Fibroblast of skin of abdomen (primary cell): ENCODE measurements around the gene NBPF12. TPM values are rescaled to one million over a fixed set of nuclear protein-coding genes. Genes with fewer than 3 reads are reported as not detected.
"Not testable (repeated sequence)": the region's sequence is repeated elsewhere in the genome, so short reads cannot be mapped to it uniquely, and the experiment has no call there.

Source experiments
- DNase-seq: peaks from one replicate; pipeline ENCODE4 v3.0.0-alpha.2; 2013
- polyA plus RNA-seq, 2 experiments: library from polyadenylated mRNA; unstranded; fragments of 120-200 nt; gene quantifications; one replicate each; pipeline ENCODE4 v1.2.1, GENCODE V29; 2013; ENCODE audit not compliant: insufficient read length in 2 of 2

The NBPF12 gene, protein sequence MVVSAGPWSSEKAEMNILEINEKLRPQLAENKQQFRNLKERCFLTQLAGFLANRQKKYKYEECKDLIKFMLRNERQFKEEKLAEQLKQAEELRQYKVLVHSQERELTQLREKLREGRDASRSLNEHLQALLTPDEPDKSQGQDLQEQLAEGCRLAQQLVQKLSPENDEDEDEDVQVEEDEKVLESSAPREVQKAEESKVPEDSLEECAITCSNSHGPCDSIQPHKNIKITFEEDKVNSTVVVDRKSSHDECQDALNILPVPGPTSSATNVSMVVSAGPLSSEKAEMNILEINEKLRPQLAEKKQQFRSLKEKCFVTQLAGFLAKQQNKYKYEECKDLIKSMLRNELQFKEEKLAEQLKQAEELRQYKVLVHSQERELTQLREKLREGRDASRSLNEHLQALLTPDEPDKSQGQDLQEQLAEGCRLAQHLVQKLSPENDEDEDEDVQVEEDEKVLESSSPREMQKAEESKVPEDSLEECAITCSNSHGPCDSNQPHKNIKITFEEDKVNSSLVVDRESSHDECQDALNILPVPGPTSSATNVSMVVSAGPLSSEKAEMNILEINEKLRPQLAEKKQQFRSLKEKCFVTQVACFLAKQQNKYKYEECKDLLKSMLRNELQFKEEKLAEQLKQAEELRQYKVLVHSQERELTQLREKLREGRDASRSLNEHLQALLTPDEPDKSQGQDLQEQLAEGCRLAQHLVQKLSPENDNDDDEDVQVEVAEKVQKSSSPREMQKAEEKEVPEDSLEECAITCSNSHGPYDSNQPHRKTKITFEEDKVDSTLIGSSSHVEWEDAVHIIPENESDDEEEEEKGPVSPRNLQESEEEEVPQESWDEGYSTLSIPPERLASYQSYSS (N-terminal part only)
- 4.9 TPM for polyA plus RNA-seq (2013, experiment 1 of 2; ENCODE audit: insufficient read length)
- 5.2 TPM for polyA plus RNA-seq (2013, experiment 2 of 2; ENCODE audit: insufficient read length)

DNA sequence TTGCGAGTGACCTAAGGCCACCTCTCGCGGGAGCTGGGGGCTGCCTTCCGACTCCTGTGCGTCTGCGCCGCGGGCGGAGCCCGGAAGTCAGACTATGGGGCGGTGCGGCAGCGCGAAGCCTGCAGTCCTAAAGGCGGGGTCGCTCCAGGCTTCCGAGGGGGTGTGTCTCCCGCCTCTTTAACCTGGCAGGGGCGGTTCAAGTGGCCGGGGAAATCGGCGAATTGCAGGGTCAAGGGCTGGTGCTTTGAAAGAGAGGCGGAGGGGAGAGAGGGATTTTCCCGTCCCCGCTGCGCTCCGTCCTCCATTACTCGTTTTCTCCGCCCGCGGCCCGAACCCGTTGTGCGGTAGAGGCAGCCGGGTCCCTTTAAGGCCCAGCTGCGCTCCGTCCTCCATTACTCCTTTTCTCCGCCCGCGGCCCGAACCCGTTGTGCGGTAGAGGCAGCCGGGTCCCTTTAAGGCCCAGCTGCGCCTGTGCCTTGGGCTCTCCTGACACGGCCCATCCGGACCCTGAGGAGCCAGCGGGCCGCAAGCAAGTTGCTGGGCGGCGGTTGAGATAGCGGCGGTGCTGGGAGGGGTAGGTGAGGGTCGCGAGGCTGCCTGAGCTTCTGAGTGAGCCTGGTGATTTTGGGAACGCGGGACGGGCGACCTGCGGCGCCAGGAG lies at the start of gene NBPF12:
NBPF12 (plus strand) TSS at position 83 of the 661 bp plus-strand sequence. CDS start 21,820 bp downstream, outside the sequence.
- peak; percentile 79 for DNase-seq

DNA sequence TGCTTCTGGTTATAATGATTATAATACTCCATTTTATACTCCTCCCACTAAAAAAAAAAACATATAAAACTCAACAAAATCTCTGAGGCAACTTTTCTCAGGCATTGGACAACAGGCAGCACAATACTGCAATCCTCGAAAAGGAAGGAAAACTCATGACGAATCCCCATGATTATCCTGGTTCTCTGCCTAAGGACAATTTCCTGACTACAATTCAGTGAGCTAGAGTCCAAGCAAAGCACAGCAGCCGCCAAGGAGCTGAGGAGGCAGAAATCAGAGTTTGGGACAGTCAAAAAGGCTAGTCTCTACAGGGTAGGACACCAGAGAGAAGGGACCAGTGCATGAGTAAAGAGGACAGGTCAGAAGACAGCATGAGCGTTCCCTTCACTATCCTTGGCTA lies 46.8 kb upstream of the NBPF12 start:
- DNase-seq, result not testable (repeated sequence)

DNA sequence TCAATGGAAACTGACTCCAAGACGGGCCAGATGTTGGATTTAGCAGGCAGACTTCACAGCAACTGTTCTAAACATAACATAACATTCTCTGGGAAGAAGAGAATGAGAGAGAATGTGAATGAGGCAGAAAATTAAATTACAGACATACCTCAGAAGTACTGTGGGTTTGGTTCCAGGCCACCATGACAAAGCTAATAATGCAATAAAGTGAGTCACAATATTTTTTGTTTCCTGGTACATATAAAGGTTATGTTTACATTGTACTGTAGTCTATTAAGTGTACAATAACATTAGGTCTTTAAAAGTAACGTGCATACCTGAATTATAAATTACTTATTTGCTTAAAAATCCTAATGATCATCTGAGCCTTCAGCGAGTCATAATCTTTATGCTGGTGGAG lies 45.8 kb upstream of the NBPF12 start:
- DNase-seq, result not testable (repeated sequence)

DNA sequence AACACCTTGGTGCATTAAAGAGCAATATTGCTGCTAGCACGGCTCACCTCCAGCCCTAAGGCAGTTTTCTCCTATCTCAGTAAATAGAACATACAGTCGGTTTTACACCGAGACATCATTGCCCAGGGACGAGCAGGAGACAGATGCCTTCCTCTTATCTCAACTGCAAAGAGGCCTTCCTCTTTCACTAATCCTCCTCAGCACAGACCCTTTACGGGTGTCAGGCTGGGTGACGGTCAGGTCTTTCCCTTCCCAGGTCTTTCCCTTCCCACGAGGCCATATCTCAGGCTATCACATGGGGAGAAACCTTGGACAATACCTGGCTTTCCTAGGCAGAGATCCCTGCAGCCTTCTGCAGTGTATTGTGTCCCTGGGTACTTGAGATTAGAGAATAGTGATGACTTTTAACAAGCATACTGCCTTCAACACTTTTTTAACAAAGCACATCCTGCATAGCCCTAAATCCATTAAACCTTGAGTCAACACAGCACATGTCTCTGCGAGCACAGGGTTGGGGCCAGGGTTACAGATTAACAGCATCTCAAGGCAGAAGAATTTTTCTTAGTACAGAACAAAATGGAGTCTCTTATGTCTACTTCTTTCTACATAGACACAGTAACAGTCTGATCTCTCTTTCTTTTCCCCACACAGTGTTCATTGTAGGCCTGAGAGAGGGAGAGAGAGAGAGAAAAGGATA lies 30.4 kb upstream of the NBPF12 start:
- DNase-seq, result not testable (repeated sequence)

DNA sequence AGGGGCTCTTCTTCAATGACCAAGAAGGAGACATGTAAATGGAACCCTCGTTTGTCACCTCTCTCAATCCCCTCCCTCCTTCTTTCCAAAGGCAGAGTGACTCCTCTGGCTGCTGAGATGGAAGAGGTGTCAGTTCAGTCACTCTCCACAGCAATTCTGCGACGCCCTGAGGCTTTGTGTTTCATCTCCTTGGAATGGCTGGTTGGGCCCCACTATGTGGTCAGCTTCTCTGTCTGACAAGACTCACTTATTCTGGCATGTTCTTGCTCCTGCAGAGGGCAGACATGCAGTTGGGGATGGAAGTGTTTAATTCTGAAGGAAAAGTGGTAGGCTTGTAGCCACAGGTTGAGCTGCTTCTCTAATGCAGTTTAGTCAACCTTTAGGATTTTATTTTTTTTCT lies 25.1 kb upstream of the NBPF12 start:
- peak; percentile 33 for DNase-seq

DNA sequence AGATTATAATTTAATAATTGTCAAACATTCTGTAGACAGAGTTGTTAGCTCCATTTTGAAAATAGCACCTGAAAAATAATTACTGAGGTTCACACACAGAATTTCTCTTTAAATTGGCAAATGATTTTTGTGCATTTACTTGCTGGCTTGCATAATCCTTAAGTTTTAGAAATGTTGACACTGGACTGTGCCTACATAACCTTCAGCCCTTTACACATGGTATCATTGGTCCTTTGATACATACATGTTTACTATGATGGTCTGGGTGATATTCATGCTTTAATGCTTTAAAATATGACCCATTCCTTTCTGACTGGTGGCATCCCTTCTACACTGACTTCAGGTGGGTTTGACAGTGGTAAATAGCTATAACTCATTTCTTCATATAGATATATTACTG lies 17.3 kb upstream of the NBPF12 start:
- DNase-seq, result not testable (repeated sequence)

DNA sequence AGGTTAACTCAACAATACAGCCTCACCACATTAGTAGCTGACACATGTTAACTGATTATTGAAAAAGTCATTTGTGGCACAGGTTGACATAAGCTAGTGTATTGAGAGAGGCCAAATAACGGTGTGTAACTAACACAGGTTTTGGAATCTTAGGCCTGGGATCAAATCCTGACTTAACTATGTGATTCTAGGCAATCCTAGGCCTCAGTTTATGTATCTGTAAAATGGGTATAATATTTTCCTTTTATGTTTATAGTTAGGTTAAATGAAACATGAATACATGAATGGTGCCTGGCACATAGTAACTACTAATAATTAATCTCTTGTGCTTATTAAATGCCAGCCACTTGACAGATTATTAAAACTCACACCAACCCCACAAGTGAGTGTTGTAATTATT lies 15.5 kb upstream of the NBPF12 start:
- DNase-seq, result not testable (repeated sequence)

DNA sequence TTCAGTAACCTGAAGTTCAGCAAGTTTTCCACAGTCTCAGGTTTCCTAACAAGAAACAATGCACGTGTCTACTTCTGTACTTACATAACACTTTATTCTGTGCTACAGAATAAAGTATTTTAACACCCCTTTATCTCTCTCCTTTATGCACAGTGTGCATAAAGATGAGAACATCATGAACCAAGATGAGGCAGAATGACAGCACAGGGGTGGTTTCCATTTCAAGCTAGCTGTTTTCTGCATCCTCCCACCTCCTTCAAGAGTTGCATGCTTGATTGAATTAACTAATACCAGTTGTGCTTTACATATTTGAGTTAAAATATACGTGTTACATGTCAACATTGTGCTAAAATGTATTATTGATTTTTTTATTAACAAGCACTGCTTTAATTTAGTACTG lies 14.0 kb upstream of the NBPF12 start:
- not testable (repeated sequence) for DNase-seq

DNA sequence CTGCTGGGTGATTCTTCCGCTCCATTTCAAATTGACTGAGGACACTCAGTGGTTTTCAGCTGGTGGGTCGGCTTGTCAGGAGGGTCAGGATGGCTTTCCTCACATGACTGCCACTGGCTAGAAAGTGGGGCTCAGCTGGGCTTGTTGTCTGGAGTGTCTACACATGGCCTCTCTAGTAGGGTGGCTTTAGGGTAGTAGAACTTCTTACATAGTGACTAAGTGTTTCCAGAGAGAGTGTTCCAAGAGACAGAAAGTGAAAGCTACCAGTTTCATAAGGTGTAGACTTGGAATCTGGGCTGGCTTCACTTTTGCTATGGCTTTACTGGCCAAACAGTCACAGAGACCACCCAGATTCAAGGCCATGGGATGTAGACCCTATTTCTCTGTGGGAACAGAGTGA lies 11.7 kb upstream of the NBPF12 start:
- not testable (repeated sequence) for DNase-seq

DNA sequence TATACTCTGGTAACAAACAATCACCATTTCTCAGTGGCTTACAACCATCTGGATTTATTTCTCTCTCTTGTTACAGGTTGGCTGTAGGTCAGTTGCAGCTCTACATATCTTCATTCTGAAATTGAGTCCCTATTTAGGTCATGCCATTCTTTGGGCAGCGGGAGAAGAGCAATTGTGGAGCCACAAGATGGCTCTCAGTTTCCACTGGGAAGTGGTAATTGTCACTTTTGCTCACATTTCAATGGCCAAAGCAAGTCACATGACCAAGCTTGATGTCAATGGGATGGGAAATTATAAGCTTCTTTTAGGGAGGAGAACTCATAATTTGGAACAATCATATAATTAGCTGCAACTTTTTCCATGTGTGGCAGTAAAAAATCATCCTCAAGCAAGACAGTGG lies 7.9 kb upstream of the NBPF12 start:
- not testable (repeated sequence) for DNase-seq

DNA sequence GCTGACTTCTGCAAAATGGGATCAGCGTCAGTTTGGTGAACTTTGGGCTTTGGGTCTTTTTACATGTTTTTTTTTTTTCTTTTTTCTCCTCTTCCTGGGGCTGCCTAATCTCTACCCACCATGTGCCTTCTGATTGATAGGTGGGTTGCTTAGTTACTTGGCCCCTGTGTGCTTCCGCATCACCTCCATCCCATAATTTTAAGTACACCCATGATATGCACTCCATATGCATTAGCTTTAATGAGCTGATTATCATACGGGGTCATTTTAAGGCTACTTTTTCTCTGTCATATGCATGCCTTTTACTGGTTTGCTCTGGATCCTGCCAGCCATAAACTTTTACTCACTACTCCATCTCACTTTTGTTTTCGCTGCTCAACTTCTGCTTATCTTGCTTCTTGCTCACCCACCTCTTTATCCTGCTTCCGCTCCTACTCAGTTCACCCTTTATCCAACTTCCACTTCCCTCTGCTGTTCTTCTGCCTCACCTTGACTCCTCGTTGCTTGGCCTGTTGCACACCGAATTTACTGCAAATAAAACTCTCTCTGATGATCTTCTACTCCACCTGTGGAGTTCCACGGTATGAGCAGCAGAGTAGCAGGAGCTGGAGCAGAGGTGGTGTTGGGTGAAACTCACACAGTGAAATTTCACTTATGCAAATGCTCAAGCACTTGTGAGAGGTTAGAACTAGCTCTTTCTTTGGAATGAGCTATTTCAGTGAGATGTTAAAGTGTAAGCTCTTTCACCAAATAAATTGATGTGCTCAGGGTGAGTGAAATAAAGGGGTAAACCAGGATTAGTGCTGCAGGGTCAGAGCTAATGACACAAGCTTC lies 3.5 kb upstream of the NBPF12 start:
- DNase-seq, result not testable (repeated sequence)

DNA sequence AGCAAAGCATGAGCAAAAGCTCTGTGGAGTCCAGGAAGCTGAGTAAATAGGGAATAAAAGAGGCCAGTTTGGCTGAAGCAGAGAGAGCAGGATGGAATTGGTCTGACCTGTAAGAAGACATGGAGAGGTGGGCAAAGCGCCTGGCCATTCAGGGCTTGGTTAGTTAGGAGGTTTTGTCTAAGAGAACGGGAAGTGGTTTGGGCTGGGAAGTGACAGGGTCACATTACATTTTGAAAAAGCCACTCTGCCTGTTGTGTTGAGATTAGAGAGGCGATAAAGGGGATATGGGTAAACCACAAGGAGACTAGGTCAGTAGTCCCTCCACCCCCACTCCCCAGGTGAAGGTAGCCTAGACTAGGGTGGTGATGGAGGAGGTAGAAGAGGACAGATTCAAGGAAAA lies 662 bp upstream of the NBPF12 start:
- DNase-seq, result not testable (repeated sequence)

DNA sequence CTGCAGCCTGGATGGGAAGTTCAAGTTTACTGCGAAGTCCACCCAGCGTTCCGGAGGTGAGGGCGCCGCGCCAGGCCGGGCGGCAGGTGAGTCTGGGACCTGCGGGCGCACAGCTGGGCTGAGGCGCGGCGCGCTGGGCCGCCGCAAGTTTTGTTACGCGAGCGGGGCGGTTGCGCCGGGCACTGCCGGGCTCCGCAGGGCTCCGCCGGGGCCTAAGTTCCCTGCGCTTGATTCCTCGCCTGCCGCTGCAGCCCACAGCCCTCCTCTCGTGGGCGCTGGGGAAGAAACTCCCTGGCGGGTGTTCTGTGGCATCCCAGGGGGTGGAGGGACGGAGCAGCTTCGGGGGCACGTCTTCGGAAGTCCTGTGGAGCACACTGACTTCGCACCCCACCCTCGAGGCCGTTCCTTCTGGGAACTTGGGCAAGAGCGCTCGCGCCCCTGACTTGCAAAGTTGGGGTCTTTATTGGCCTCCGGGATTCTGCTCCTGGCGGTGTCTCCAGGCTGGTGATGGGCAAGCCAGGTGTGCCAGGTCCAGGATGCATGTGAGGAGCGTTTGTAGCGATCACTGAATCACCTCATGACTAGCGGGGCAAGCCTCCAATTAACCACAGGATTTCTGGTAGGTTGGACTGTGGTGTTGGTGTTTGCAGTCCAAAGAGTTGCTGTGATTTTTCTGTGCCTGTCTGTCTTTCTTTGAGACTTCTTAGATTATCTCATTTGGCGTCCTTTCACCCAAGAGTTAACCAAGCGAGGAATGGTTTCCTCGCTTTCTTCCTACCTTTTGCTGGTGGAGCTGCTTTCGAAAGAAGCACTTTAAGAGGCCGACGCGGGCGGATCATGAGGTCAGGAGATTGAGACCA lies 1.0 kb downstream of the NBPF12 start:
- DNase-seq, result peak; percentile 0

DNA sequence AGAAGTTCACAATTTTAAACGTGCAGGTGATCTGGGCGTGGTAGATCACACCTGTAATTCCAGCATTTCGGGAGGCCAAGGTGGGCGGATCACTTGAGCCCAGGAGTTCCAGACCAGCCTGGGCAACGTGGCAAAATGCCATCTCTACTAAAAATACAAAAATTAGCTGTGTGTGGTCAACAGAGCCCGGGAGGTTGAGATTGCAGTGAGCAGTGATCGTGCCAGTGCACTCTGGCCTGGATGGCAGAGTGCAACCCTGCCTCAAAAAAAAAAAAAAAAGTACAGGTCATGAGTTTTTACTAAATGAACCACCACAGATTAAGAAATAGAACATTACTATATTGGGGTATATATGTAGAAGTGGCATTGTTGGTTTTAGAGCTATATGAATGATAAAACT lies 2.2 kb downstream of the NBPF12 start:
- not testable (repeated sequence) for DNase-seq

DNA sequence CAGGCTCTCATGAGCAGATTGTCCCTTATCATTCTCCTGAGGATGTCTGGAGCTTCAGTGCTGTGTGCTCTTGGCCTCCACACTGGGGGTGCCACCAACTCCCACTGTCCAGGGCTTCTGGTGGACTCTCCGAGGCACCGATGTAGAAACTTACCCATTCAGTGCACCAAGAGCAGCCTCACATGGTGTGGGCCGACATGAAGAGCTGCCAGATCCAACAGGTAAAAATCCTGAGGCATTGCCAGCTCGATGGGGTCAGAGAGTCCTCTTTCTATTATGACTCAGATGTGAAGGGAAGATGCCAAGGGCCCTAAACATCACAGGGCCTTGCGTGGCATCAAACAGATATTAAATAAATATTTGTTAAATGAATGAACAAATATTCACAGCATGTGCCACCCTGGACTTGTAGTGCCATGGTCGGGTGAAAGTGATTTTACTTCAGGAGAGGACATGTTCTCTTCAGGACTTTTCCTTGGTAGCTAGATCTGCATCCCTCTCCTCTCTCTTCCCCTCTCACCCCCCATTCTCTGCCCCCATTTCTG lies 5.3 kb downstream of the NBPF12 start:
- not testable (repeated sequence) for DNase-seq

DNA sequence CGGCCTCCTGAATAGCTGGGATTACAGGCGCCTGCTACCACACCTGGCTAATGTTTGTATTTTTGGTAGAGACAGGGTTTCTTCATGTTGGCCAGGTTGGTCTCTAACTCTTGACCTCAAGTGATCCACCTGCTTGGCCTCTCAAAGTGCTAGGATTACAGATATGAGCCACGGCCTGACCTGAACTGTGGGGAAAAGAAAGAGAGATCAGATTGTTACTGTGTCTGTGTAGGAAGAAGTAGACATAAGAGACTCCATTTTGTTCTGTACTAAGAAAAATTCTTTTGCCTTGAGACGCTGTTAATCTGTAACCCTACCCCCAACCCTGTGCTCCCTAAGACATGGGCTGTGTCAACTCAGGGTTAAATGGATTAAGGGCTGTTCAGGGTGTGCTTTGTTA lies 10.0 kb downstream of the NBPF12 start:
- DNase-seq, result not testable (repeated sequence)

DNA sequence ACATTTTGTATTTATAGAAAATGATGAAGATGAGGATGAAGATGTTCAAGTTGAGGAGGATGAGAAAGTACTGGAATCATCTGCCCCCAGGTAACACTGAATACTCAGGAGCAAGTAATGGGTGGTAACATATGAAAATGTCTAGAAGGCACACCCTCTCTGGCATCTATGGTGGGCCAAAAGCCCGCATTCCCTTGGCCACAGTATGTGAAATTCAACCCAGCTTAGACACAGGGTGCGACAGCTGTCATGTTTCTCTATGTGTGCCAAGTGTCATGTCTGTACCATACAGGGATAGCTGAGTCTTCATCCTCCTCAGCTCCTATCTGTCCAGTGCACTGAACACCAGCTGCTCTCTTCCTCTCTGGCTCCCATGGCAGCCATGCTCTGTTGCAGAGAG lies 26.2 kb downstream of the NBPF12 start:
- not testable (repeated sequence) for DNase-seq

DNA sequence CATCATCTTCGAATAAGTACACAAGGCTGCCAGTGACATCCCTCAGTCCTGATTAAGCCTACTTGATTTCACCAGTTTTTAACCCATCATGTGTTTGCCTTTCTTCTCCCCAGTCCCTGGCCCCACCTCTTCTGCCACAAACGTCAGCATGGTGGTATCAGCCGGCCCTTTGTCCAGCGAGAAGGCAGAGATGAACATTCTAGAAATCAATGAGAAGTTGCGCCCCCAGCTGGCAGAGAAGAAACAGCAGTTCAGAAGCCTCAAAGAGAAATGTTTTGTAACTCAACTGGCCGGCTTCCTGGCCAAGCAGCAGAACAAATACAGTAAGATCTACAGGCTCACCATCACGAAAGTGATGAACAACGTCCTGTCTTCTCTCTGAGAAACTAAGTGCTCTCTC lies 28.2 kb downstream of the NBPF12 start:
- not testable (repeated sequence) for DNase-seq

DNA sequence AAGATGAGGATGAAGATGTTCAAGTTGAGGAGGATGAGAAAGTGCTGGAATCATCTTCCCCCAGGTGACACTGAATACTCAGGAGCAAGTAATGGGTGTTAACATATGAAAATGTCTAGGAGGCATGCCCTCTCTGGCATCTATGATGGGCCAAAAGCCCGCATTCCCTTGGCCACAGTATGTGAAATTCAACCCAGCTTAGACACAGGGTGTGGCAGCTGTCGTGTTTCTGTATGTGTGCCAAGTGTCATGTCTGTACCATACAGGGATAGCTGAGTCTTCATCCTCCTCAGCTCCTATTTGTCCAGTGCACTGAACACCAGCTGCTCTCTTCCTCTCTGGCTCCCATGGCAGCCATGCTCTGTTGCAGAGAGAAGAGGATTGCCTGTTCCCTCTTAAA lies 32.5 kb downstream of the NBPF12 start:
- DNase-seq, result not testable (repeated sequence)

DNA sequence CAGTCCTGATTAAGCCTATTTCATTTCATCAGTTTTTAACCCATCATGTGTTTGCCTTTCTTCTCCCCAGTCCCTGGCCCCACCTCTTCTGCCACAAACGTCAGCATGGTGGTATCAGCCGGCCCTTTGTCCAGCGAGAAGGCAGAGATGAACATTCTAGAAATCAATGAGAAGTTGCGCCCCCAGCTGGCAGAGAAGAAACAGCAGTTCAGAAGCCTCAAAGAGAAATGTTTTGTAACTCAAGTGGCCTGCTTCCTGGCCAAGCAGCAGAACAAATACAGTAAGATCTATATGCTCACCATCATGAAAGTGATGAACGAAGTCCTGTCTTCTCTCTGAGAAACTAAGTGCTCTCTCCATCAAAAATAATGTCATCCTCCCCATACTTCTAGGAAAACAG lies 34.6 kb downstream of the NBPF12 start:
- DNase-seq, result not testable (repeated sequence)
